Vagina (tissue), 2 donors: ENCODE measurements around the gene CHST1.

ENCODE experiments used
- POLR2A ChIP-seq, 2 donors: fragments of 450-650 bp; IDR thresholded peaks; one replicate each; pipeline ENCODE4 v1.6.1; 2017; ENCODE audit warnings: antibody characterized with exemption in 2 of 2, mild to moderate bottlenecking in 2 of 2, moderate library complexity in 2 of 2
- POLR2AphosphoS5 ChIP-seq, 2 donors: sonication (generic); formaldehyde crosslinking; IDR thresholded peaks; one replicate each; pipeline ENCODE4 v1.9.0; 2017; ENCODE audit warnings: antibody characterized with exemption in 2 of 2, mild to moderate bottlenecking in 2 of 2, low read depth in 1 of 2; ENCODE audit not compliant: insufficient read depth in 1 of 2

GRCh38 chr11:45609902-45610301 lies 55.5 kb downstream of the CHST1 start:
- TF ChIP-seq POLR2A (IDR thresholded peaks at IDR 0.05) (no peak), POLR2AphosphoS5 (IDR thresholded peaks at IDR 0.05; ENCODE audit: insufficient read depth in 1 of 2, low read depth in 1 of 2) (no peak)
